Gastrocnemius medialis (tissue), 4 donors: Measurements from ENCODE around the gene TOP3A.

Experiments used
- POLR2A ChIP-seq, 2 donors: fragments of 450-650 bp; IDR thresholded peaks; one replicate each; pipeline ENCODE4 v1.6.1; 2017; ENCODE audit warnings: antibody characterized with exemption in 2 of 2, mild to moderate bottlenecking in 2 of 2, moderate library complexity in 2 of 2
- TF ChIP-seq, protein P1 (sequence below), 5 experiments: fragments of 450-650 bp in 3 of 5; fragments of 200-600 bp in 2 of 5; sonication (generic) in 2 of 5; IDR thresholded peaks in 4 of 5; conservative IDR thresholded peaks in 1 of 5; 1 replicate in 4 of 5; 2 replicates in 1 of 5; pipeline ENCODE4 v1.5.1; 2016 to 2019; ENCODE audit warnings: antibody characterized with exemption in 5 of 5, mild to moderate bottlenecking in 3 of 5, moderate library complexity in 3 of 5

DNA sequence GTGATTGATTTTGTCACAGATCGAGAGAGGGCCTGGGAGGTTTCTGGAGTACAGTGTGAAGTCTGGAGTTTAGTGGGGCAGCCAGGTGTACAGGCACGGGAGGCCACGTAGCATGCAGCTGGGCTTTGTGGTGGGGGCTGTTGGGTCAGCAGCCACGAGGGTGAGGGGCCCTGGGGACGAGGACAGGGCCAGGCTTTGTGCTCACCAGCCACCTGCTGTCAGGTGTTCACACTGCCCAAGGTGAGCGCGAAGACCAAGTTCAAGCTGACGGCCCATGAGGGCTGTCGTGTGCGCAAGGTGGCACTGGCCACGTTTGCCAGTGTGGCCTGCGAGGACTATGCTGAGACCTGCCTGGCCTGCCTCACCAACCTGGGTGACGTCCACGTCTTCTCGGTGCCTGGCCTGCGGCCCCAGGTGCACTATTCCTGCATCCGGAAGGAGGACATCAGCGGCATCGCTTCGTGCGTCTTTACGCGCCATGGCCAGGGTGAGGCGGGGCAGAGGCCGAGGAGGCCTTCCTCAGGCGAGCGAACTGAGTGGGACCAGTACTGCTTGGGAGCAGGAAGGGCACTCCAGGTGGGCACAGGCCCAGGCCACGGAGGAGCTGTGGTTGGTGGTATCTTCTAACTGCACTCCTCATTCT lies 73.4 kb downstream of the TOP3A start:
- TF ChIP-seq POLR2A (IDR thresholded peaks at IDR 0.05): no peak
- TF ChIP-seq, protein P1, sequence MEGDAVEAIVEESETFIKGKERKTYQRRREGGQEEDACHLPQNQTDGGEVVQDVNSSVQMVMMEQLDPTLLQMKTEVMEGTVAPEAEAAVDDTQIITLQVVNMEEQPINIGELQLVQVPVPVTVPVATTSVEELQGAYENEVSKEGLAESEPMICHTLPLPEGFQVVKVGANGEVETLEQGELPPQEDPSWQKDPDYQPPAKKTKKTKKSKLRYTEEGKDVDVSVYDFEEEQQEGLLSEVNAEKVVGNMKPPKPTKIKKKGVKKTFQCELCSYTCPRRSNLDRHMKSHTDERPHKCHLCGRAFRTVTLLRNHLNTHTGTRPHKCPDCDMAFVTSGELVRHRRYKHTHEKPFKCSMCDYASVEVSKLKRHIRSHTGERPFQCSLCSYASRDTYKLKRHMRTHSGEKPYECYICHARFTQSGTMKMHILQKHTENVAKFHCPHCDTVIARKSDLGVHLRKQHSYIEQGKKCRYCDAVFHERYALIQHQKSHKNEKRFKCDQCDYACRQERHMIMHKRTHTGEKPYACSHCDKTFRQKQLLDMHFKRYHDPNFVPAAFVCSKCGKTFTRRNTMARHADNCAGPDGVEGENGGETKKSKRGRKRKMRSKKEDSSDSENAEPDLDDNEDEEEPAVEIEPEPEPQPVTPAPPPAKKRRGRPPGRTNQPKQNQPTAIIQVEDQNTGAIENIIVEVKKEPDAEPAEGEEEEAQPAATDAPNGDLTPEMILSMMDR (IDR thresholded peaks at IDR 0.05 in 4 of 5, conservative IDR thresholded peaks at IDR 0.05 in 1 of 5): no peak
